Parathyroid adenoma (tissue), 2 donors: ENCODE results near the gene MIPOL1.

Experiments
- H2AFZ ChIP-seq: fragments of 300-600 bp; sonication (generic); one replicate; pipeline ENCODE4 v1.7.0; 2017; ENCODE audit warnings: antibody characterized with exemption, mild to moderate bottlenecking
- H3K27ac ChIP-seq: fragments of 300-600 bp; sonication (generic); one replicate; pipeline ENCODE4 v1.7.0; 2017
- H3K27me3 ChIP-seq: fragments of 300-600 bp; sonication (generic); one replicate; pipeline ENCODE4 v1.7.0; 2017; ENCODE audit warnings: low read length; ENCODE audit not compliant: control insufficient read depth, insufficient read depth
- H3K36me3 ChIP-seq: fragments of 300-600 bp; sonication (generic); one replicate; pipeline ENCODE4 v1.7.0; 2017; ENCODE audit warnings: low read length; ENCODE audit not compliant: control insufficient read depth, insufficient read depth
- H3K4me1 ChIP-seq: fragments of 300-600 bp; sonication (generic); one replicate; pipeline ENCODE4 v1.7.0; 2017; ENCODE audit warnings: control low read depth
- H3K4me2 ChIP-seq: fragments of 300-600 bp; sonication (generic); one replicate; pipeline ENCODE4 v1.7.0; 2017; ENCODE audit warnings: low read length
- H3K4me3 ChIP-seq: fragments of 300-600 bp; sonication (generic); one replicate; pipeline ENCODE4 v1.7.0; 2017; ENCODE audit warnings: low read depth, low read length
- H3K79me2 ChIP-seq: fragments of 300-600 bp; sonication (generic); one replicate; pipeline ENCODE4 v1.7.0; 2017; ENCODE audit warnings: control low read depth
- H3K9ac ChIP-seq: fragments of 300-600 bp; sonication (generic); one replicate; pipeline ENCODE4 v1.7.0; 2017; ENCODE audit warnings: mild to moderate bottlenecking
- H3K9me3 ChIP-seq: fragments of 300-600 bp; sonication (generic); one replicate; pipeline ENCODE4 v1.7.0; 2017; ENCODE audit warnings: low read length; ENCODE audit not compliant: control insufficient read depth
- TF ChIP-seq, protein P1 (sequence below): fragments of 300-600 bp; sonication (generic); IDR thresholded peaks from one replicate; pipeline ENCODE4 v1.7.0; 2017; ENCODE audit warnings: antibody characterized with exemption, mild to moderate bottlenecking
- donor health status: primary hyperparathyroidism.

MIPOL1 gene

DNA sequence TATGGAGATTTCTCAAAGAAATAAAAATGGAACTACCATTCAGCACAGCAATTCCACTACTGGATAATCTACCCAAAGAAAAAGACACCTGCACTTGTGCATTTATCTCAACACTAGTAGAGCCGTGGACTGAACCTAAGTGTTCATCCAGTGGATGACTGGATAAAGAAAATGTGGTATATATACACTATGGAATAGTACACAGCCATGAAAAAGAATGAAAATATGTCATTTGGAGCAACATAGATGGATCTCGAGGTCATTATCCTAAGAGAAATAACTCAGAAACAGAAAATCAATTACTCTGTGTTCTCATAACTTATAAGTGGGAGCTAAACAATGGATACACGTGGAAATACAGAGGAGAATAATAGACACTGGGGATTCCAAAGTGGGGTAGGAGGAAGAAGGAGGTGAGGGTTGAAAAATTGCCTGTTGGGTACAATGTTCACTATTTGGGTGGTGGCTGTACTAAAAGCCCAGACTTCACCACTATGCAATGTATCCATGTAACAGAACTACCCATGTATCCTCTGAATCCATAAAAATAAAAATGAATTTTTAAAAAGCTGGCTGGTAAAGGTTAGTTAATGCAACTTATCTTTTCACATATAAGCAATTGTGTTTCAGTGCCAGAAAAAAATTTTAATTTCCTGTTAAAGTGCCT is 266.6 kb downstream of the MIPOL1 start:
- Histone ChIP-seq H3K27me3 (no peaks in the 10 kb centered on the region), H3K4me1 (no peaks in the 10 kb centered on the region), H3K9me3 (no peaks in the 10 kb centered on the region), H3K4me3 (no peak overlapping the region), H3K79me2 (no peaks in the 10 kb centered on the region), H3K27ac (no peak overlapping the region), H3K36me3 (no peaks in the 10 kb centered on the region), H3K4me2 (no peak overlapping the region), H2AFZ (no peak overlapping the region), H3K9ac (no peak overlapping the region)
- TF ChIP-seq, protein P1, sequence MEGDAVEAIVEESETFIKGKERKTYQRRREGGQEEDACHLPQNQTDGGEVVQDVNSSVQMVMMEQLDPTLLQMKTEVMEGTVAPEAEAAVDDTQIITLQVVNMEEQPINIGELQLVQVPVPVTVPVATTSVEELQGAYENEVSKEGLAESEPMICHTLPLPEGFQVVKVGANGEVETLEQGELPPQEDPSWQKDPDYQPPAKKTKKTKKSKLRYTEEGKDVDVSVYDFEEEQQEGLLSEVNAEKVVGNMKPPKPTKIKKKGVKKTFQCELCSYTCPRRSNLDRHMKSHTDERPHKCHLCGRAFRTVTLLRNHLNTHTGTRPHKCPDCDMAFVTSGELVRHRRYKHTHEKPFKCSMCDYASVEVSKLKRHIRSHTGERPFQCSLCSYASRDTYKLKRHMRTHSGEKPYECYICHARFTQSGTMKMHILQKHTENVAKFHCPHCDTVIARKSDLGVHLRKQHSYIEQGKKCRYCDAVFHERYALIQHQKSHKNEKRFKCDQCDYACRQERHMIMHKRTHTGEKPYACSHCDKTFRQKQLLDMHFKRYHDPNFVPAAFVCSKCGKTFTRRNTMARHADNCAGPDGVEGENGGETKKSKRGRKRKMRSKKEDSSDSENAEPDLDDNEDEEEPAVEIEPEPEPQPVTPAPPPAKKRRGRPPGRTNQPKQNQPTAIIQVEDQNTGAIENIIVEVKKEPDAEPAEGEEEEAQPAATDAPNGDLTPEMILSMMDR = no peak

DNA sequence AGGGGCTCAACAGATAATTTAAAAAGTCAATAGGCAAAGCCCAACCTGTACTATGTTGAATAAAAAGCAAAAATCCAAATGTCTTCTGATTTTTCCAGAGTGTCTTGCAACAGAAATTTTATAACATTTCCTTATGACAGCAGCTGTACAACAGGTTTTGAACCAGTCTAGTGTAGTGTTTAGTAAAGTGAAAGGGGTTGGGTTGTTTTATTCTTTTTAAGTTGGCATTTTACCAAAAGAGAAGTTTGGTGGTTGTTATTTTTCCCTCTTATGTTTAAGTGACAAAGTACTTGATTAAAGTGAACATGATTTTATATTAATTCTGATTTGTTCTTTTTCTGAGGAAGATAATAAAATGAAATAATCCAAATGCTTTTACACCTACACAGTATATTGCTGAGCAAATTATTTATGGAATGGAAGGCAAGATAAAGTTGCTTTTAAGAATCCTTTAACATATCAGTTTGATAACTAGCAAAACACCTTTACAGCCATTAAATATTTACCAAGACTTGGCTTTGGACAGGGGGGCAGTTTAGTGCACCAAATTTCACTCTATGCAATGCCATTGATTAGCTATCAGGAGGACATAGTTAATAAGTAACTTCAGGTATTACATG is 268.4 kb downstream of the MIPOL1 start:
- H3K79me2 ChIP-seq = no peaks in the 10 kb centered on the region
- no peak overlapping the region for H2AFZ ChIP-seq
- no peak overlapping the region for H3K9ac ChIP-seq
- H3K4me3 ChIP-seq = no peak overlapping the region
- no peak overlapping the region for H3K4me2 ChIP-seq
- no peaks in the 10 kb centered on the region for H3K9me3 ChIP-seq
- TF ChIP-seq, protein P1 = no peak
- H3K27me3 ChIP-seq = no peaks in the 10 kb centered on the region
- H3K27ac ChIP-seq = no peak overlapping the region
- H3K36me3 ChIP-seq = no peaks in the 10 kb centered on the region
- no peaks in the 10 kb centered on the region for H3K4me1 ChIP-seq

DNA sequence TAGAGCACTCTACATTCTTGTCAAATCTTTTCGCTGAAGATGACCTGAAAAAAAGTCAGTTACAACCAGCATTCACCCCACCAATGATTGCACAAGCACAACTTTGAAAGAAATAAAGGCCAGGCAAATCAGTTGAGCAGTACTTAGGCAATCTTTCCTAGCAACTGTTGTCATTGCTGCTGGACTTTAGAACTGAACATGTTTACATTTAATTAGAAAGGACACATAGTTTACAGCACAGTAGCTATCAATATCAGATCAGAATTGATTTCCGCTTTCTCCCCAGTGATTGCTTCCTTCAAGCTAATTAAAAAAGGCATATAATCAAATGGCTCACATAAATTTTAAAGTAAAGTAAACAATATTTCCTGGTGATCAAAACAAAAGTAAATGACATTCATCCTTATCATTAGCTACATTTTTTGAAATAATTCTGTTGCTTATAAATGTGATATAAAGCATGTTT is 268.9 kb downstream of the MIPOL1 start:
- no peaks in the 10 kb centered on the region for H3K4me1 ChIP-seq
- H3K4me3 ChIP-seq = no peak overlapping the region
- H2AFZ ChIP-seq = no peak overlapping the region
- H3K27me3 ChIP-seq = no peaks in the 10 kb centered on the region
- no peaks in the 10 kb centered on the region for H3K9me3 ChIP-seq
- TF ChIP-seq, protein P1 = no peak
- no peak overlapping the region for H3K27ac ChIP-seq
- no peaks in the 10 kb centered on the region for H3K36me3 ChIP-seq
- H3K9ac ChIP-seq = no peak overlapping the region
- H3K4me2 ChIP-seq = no peak overlapping the region
- H3K79me2 ChIP-seq = no peaks in the 10 kb centered on the region

DNA sequence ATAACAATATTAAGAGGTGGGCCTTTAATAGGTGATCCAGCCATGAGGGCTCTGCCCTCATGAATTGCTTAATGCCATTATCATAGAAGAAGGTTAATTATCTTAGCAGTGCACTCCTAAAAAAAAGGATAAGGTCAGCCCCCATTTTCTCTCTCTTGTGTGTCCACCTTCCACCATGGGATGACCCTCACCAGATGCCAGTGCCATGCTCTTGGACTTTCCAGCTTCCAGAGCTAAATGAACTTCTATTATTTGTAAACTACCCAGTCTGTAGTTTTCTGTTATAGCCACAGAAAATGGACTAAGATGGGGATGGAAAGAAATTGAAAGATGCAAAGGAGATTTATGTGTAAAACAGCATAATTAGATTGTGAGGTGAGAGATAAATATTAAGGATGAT is 271.9 kb downstream of the MIPOL1 start:
- Histone ChIP-seq H2AFZ (no peak overlapping the region), H3K9ac (no peak overlapping the region), H3K36me3 (no peaks in the 10 kb centered on the region), H3K27ac (no peak overlapping the region), H3K9me3 (no peaks in the 10 kb centered on the region), H3K79me2 (no peaks in the 10 kb centered on the region), H3K4me3 (no peak overlapping the region), H3K4me2 (no peak overlapping the region), H3K4me1 (no peaks in the 10 kb centered on the region), H3K27me3 (no peaks in the 10 kb centered on the region)
- TF ChIP-seq, protein P1 = no peak

DNA sequence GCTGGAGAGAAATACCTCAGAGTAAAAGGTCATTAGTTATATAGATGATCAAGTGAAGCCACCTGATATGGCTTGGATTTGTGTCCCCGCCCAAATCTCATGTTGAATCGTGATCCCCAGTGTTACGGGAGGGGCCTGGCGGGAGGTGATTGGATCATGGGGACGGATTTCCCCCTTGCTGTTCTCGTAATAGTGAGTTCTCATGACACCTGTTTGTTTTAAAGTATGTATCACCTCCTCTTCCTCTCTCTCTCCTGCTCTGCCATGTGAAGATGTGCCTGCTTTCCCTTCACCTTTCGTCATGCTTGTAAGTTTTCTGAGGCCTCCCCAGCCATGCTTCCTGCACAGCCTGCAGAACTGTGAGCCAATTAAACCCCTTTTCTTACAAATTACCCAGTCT is 272.5 kb downstream of the MIPOL1 start:
- H3K9me3 ChIP-seq = no peaks in the 10 kb centered on the region
- H2AFZ ChIP-seq = no peak overlapping the region
- H3K27me3 ChIP-seq = no peaks in the 10 kb centered on the region
- no peaks in the 10 kb centered on the region for H3K36me3 ChIP-seq
- H3K79me2 ChIP-seq = no peaks in the 10 kb centered on the region
- H3K4me1 ChIP-seq = no peaks in the 10 kb centered on the region
- no peak overlapping the region for H3K9ac ChIP-seq
- no peak overlapping the region for H3K4me3 ChIP-seq
- H3K4me2 ChIP-seq = no peak overlapping the region
- TF ChIP-seq, protein P1 = no peak
- no peak overlapping the region for H3K27ac ChIP-seq
